HuH-7.5 (cell line): ENCODE measurements around the gene RSPH9.

Experiments used
- DNase-seq: peaks from one replicate; pipeline ENCODE4 v3.0.0; 2011; ENCODE audit warnings: low spot score

Gene RSPH9

GRCh38 chr6:43644940-43645612 lies at the start of gene RSPH9:
TSS of gene RSPH9 (plus strand) at chr6:43645036. CDS start at chr6:43645099, 63 bp downstream.
- no peak for DNase-seq

GRCh38 chr6:43600595-43600994 lies 44.2 kb upstream of the RSPH9 start:
- no peak for DNase-seq

DNA sequence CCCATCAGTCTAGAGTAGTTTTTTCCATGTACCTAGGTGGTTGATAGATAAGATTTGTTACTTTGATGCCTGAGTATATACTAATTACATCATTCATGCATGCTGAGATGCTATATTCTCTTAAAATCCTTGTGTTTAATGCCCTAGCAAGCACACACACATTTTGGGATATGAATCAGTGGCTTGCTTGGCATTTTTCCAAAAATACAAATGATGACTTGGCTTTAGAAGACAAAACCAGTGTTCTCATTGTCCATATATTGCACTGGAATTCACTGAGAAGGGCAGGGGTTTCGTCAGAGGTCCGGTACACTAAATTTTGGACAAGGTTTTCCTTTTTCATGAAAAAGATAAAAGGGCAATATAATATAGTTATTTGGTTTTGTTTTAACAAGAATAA lies 40.7 kb upstream of the RSPH9 start:
- DNase-seq, result no peak

DNA sequence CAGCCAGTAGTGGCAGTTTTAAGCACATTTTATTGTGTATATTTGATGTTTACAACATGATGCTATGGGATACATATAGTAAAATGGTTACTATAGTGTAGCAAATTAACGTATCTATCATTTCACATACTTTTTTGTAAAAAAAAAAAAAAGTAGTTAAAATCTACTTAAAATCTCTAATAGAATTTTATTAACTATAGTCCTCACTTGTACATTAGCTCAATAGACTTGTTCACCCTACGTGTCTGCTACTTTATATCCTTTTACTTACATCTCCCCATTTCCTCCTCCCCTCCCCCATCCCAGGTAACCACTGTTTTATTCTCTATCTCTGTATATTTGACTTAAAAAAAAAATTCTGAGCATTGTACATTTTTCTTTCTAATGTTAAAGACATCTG lies 38.8 kb upstream of the RSPH9 start:
- DNase-seq, result no peak

GRCh38 chr6:43608310-43608763 lies 36.5 kb upstream of the RSPH9 start:
- peak; percentile 22 for DNase-seq

GRCh38 chr6:43608807-43609206 lies 36.0 kb upstream of the RSPH9 start:
- no peak for DNase-seq

DNA sequence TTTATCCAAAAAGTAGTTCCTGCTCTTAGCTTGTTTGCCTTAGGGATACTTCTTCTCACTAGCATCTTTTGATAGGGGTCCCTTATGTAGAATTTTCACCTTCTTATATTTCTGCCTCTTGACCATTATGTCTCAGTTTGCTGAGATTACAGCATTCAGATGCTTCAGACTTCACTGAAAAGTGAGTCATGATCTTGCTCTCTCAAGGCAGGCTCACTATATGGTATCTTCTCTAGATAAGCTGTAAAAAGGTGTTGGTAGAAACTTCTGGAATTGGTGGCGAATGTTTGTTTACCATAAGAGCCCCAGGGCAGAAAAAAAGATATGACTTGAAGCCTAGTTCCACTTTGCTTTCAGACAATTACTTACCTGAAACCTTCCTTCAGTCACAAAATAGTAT lies 35.4 kb upstream of the RSPH9 start:
- DNase-seq, result no peak

- no peak for DNase-seq
These were observed 34.4 kb upstream of the RSPH9 start for GRCh38 chr6:43610431-43610830.

DNA sequence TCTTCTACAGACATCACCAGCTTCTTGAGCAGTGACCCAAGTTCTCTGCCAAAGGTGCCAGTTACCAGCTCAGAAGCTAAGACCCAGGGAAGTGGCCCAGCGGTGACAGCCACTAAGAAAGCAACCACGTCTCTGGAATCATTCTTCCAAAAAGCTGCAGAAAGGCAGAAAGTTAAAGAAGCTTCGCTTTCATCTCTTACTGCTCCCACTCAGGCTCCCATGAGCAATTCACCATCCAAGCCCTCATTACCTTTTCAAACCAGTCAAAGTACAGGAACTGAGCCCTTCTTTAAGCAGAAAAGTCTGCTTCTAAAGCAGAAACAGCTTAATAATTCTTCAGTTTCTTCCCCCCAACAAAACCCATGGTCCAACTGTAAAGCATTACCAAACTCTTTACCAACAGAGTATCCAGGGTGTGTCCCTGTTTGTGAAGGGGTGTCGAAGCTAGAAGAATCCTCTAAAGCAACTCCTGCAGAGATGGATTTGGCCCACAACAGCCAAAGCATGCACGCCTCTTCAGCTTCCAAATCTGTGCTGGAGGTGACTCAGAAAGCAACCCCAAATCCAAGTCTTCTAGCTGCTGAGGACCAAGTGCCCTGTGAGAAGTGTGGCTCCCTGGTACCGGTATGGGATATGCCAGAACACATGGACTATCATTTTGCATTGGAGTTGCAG lies 31.0 kb upstream of the RSPH9 start:
- DNase-seq, result no peak

- DNase-seq, result no peak
These were observed 30.5 kb upstream of the RSPH9 start for GRCh38 chr6:43614396-43614730.

DNA sequence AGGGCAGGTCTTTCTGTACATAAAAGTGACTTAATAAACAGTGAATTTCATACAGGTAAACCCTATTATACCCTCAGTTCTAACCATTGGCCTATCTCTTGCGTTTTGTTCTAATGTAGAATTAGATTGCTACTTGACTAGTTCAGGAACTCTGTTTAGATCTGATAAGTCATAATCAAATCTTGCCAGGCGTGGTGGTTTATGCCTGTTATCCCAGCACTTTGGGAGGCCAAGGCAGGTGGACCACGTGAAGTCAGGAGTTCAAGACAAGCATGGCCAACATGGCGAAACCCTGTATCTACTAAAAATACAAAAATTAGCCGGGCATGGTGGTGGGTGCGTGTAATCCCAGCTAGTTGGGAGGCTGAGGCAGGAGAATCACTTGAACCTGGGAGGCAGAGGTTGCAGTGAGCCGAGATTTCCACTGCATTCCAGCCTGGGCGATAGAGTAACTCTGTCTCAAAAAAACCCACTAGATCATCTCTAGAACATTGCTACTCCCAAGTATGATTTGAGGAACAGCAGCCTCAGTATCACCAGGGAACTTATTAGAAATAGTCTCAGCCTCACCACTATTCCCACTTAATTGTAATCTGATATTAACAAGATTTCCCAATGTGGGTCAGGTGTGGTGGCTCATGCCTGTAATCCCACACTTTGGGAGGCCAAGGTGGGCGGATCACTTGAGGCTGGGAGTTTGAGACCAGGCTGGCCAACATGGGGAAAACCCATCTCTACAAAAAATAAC lies 27.9 kb upstream of the RSPH9 start:
- DNase-seq, result no peak

GRCh38 chr6:43621078-43621835 lies 23.6 kb upstream of the RSPH9 start:
- DNase-seq, result no peak

- DNase-seq, result no peak
These were observed 23.0 kb upstream of the RSPH9 start for GRCh38 chr6:43621836-43622180.

DNA sequence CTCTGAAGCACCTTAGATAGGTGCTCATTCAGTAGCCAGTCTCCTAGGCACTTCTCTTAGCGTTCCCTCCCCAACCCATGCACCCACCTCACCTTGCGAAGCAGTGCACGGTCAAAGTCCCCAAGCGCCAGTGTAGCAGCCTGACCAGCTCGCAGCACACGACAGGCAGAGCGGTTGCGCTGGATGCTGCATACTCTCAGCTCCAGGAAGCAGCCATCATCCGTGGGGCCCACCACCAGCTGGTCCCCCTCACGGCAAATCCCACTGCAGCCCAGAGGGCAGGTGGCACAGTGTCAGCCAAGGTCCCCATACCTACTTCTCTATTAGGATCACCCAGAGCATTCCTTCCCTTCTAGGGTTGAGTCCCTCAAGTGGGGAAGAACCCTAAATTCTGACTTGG lies 22.3 kb upstream of the RSPH9 start:
- DNase-seq, result no peak

DNA sequence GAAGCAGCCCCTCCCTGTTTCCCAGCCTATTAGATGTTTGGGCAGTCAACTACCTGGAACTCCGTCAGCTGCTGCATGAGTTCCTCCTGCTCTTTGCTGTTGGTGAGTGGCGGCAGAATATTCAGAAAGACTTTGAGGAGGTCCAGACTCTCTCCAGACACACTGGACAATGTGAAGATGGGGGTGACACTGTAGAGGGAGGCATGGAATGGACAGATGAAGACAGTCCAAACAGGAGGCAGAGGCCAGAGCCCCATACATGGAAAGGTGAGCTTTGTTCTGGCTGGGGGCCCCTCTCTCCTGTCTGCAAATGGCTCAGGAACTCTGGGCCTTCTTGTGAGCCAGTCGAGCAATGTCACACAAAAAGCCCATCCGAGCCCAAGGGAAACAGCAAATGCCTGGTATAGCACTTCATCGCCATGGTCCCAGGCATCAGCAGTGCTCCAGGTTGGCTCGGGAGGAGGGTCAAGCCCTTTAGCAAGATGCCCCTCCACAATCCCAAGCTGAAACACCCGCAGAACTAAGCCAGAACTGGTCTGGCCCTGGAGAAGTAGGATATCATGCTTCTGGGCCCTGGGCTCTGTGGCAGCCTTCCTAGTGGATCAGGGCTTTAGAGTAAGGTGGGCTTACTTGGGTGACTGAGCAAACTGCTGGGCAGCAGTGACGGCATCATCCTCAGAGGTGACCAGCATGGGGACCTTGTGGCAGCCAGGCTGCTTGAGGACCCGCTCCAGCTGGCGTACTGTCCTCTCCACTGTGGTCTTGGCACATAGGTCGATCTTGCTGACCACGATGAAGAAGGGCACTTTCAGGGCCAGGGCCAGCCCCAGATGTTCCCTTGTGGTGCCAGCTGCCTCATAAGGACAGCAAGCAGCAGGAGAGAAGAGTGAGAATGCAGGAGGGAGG lies 20.7 kb upstream of the RSPH9 start:
- no peak for DNase-seq

DNA sequence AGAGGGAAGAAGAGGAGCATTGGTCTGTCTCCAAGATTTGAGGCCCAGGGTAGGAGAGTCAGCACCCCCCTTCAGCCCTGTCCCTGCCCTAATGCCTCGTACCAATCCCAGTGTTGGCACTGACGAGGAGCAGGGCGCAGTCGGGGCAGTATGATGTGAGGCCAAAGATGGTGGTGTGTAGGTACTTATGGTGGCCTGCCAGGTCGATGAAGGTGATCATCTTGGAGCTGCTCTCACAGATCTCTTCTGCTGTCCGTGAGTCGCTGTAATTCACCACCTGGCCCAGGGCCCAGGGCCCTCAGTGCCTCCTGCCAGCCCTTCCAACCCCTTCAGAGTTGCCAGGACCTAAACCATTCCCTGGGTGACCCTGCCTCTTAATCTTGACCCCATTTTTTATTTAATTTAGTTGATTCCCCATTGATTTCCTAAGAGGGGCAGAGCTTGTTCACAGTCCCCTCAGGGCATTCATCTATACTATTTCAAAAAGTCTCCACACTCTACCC lies 20.0 kb upstream of the RSPH9 start:
- DNase-seq, result no peak

- no peak for DNase-seq
These were observed 19.3 kb upstream of the RSPH9 start for GRCh38 chr6:43625393-43625992.

DNA sequence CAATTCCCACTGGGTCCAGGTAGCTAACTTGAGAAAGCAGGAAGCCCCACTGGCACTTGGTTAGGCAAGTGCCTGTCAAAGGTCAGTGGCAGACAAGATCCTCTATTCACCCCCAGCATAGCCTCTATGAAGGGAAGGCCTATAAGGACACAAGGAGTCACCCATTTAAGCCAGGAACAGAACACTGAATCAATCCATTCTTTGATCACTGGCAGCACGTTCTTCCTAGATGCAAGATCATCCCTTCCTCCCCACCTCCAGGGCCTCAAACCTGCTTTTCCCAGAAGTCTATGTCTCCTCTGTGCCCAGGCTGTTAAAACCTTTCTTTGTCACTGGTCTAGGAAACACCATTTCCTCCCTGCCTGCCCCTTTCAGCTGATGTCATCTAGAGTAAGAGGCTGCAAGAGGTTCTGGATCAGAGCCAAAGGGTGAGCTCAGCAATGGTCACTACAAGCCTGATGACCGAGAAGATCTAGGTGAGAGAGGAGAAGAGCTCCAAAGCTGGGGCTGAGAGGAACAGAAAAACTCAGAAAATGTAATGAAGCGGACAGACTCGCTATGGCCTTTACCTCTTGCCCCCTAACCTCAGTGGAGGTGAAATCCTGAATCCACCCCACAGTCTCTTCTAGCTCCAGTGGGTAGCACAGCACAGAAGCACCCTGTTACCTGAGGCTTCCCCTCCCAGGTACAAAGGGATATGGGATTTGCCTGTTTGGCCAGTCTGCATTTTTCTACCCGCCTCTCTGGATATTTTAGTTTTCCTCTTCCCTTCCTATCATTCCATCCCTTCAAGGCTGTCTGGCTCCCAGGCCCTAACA lies 17.6 kb upstream of the RSPH9 start:
- DNase-seq, result peak; percentile 65

DNA sequence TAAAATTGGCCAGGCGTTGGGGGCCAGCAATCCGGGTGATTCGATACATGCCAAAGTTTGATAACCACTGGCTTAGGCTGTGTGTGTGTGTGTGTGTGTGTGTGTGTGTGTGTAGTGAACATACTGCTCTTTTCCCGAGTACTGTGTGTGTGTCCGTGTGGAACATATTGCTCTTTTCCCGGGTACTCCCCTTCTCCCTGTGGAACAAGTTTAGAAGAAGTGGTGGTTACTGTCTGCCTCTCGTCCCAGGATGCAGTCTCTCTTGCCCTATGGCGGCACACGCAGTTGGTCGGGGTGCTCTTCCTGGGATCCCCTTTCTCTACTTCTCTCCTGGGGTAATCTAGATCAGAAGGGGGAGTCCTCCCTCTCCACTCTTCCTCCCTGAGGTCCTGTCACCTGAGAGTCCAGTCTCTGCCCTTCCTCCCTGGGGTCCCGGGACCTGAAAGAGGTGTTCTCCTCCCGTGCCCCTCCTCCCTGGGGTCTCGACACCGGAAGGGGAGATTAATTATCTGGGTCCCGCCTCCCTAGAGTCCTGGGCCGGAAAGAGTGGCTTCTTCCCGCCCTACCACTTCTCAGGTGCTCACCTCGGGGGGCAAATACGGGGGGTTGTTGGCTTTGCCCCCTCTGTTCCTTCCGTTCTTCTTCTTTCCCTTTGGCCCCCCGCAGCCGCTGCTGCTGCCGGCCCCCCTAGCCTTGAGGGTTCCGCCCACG lies 16.3 kb upstream of the RSPH9 start:
- peak; percentile 47 for DNase-seq
